DOHH2 (cell line): ENCODE results near the gene SYNRG.
A peak's percentile ranks its signal among the peaks of the same experiment; 100 is the strongest.

Experiments used
- H3F3A ChIP-seq: fragments of 200-600 bp; sonication (generic), shearing (Covaris generic); 2 replicates; pipeline ENCODE4 v1.6.0; 2016; ENCODE audit warnings: antibody characterized with exemption, mild to moderate bottlenecking; ENCODE audit not compliant: control insufficient read depth, insufficient read depth
- H3K27ac ChIP-seq: fragments of 200-600 bp; sonication (generic); 2 replicates; pipeline ENCODE4 v1.5.1; 2014; ENCODE audit warnings: low read depth, mild to moderate bottlenecking, low read length, moderate library complexity
- H3K27me3 ChIP-seq: fragments of 200-600 bp; sonication (generic); 2 replicates; pipeline ENCODE4 v1.6.1; 2014; ENCODE audit warnings: mild to moderate bottlenecking, low read length, mixed read lengths; ENCODE audit not compliant: control insufficient read depth
- H3K36me3 ChIP-seq: fragments of 200-600 bp; sonication (generic); 2 replicates; pipeline ENCODE4 v1.6.1; 2014; ENCODE audit warnings: mild to moderate bottlenecking, low read length, moderate library complexity, mixed read lengths; ENCODE audit not compliant: control insufficient read depth
- H3K4me1 ChIP-seq: fragments of 200-600 bp; sonication (generic); 2 replicates; pipeline ENCODE4 v1.6.1; 2014; ENCODE audit warnings: mild to moderate bottlenecking, low read length, mixed read lengths; ENCODE audit not compliant: control insufficient read depth
- H3K4me2 ChIP-seq: fragments of 200-600 bp; sonication (generic); 2 replicates; pipeline ENCODE4 v1.6.0; 2014; ENCODE audit warnings: mild to moderate bottlenecking, low read length, moderate library complexity
- H3K4me3 ChIP-seq: fragments of 200-600 bp; sonication (generic); 2 replicates; pipeline ENCODE4 v1.5.1; 2014; ENCODE audit warnings: mild to moderate bottlenecking, low read length, mixed read lengths
- H3K79me2 ChIP-seq: fragments of 200-600 bp; sonication (generic); 2 replicates; pipeline ENCODE4 v1.6.1; 2014; ENCODE audit warnings: mild to moderate bottlenecking, low read length, mixed read lengths; ENCODE audit not compliant: control insufficient read depth
- H3K9me2 ChIP-seq: fragments of 200-600 bp; sonication (generic); replicated peaks from 2 replicates; pipeline ENCODE4 v1.6.1; 2014; ENCODE audit warnings: mild to moderate bottlenecking, low read length, mixed read lengths; ENCODE audit not compliant: control insufficient read depth
- H3K9me3 ChIP-seq: fragments of 200-600 bp; sonication (generic); 2 replicates; pipeline ENCODE4 v1.6.1; 2014; ENCODE audit warnings: antibody characterized with exemption, low read length, mixed read lengths; ENCODE audit not compliant: control insufficient read depth, insufficient read depth
- H4K20me1 ChIP-seq: fragments of 200-600 bp; sonication (generic); 2 replicates; pipeline ENCODE4 v1.6.0; 2014; ENCODE audit warnings: low read depth, mild to moderate bottlenecking, antibody characterized with exemption, low read length, moderate library complexity; ENCODE audit not compliant: control insufficient read depth, insufficient read depth
- EZH2phosphoT487 ChIP-seq: fragments of 200-600 bp; sonication (generic); IDR thresholded peaks from 2 replicates; pipeline ENCODE4 v1.6.1; 2017; ENCODE audit warnings: borderline replicate concordance, mild to moderate bottlenecking, antibody characterized with exemption, low read length, moderate library complexity, mixed read lengths
- TF ChIP-seq, protein P1 (sequence below): fragments of 200-600 bp; sonication (generic); IDR thresholded peaks from one replicate; pipeline ENCODE4 v1.5.1; 2014; ENCODE audit warnings: antibody characterized with exemption, mild to moderate bottlenecking, low read depth, low read length; ENCODE audit not compliant: poor library complexity, severe bottlenecking

SYNRG gene

GRCh38 chr17:37506678-37507077 lies 102.5 kb downstream of the SYNRG start:
- H3K27me3 ChIP-seq = no peaks in the 10 kb centered on the region
- H3K4me3 ChIP-seq = no peak overlapping the region
- H4K20me1 ChIP-seq = no peaks in the 10 kb centered on the region; the same call in 1 of the 2 replicates
- H3K4me1 ChIP-seq = no peaks in the 10 kb centered on the region
- no peaks in the 10 kb centered on the region for H3K9me2 ChIP-seq
- no peaks in the 10 kb centered on the region for H3F3A ChIP-seq
- H3K9me3 ChIP-seq = no peaks in the 10 kb centered on the region
- peaks cover 30% of the 10 kb centered on the region for H3K79me2 ChIP-seq
- H3K4me2 ChIP-seq = no peak overlapping the region
- no peaks in the 10 kb centered on the region for H3K36me3 ChIP-seq
- TF ChIP-seq EZH2phosphoT487 = no peak
- TF ChIP-seq, protein P1, sequence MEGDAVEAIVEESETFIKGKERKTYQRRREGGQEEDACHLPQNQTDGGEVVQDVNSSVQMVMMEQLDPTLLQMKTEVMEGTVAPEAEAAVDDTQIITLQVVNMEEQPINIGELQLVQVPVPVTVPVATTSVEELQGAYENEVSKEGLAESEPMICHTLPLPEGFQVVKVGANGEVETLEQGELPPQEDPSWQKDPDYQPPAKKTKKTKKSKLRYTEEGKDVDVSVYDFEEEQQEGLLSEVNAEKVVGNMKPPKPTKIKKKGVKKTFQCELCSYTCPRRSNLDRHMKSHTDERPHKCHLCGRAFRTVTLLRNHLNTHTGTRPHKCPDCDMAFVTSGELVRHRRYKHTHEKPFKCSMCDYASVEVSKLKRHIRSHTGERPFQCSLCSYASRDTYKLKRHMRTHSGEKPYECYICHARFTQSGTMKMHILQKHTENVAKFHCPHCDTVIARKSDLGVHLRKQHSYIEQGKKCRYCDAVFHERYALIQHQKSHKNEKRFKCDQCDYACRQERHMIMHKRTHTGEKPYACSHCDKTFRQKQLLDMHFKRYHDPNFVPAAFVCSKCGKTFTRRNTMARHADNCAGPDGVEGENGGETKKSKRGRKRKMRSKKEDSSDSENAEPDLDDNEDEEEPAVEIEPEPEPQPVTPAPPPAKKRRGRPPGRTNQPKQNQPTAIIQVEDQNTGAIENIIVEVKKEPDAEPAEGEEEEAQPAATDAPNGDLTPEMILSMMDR = peak; percentile 25
- no peak overlapping the region for H3K27ac ChIP-seq

DNA sequence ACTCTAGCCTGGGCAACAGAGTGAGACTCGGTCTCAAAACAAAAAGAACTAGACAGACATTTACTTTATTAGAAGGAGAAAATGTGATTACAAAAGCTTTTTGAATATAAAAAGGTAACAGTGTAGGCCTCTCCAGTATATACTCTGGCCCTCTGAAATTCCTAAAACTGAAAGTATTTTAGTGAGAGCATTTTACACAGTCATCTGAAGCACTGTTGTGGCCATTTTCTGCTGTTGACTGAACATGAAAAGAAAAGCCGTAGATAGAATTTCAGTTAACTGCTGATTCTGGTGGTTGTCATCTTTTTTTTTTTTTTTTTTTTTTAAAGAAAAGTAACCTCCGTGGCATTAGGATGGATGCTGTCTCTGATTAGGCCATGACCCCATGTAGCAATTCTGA lies 103.9 kb downstream of the SYNRG start:
- no peaks in the 10 kb centered on the region for H3K36me3 ChIP-seq
- H3K27me3 ChIP-seq = no peaks in the 10 kb centered on the region
- no peaks in the 10 kb centered on the region for H3K9me3 ChIP-seq
- H3F3A ChIP-seq = no peaks in the 10 kb centered on the region
- no peak overlapping the region for H3K27ac ChIP-seq
- H3K79me2 ChIP-seq = peaks cover 37% of the 10 kb centered on the region
- no peaks in the 10 kb centered on the region for H3K4me1 ChIP-seq
- no peaks in the 10 kb centered on the region for H3K9me2 ChIP-seq
- no peak overlapping the region for H3K4me2 ChIP-seq
- no peaks in the 10 kb centered on the region; the same call in 1 of the 2 replicates for H4K20me1 ChIP-seq
- TF ChIP-seq EZH2phosphoT487 = no peak
- TF ChIP-seq, protein P1 = no peak
- no peak overlapping the region for H3K4me3 ChIP-seq

DNA sequence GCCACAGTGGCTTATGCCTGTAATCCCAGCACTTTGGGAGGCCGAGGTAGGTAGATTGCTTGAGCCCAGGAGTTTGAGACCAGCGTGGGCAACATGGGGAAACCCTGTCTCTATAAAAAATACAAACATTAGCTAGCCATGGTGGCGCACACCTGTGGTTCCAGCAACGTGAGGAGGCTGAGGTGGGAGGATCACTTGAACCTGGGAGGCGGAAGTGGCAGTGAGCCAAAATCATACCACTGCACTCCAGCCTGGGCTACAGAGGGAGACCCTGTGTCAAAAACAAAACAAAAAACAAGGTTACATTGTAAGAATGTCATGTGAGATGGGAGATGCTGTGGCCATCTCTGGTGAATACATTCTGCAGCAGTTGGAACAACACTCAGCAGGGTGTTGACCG lies 106.1 kb downstream of the SYNRG start:
- Histone ChIP-seq H3K9me3 (no peaks in the 10 kb centered on the region), H3K27ac (no peak overlapping the region), H3K4me2 (no peak overlapping the region), H3K27me3 (no peaks in the 10 kb centered on the region), H3K4me1 (no peaks in the 10 kb centered on the region), H3K9me2 (no peaks in the 10 kb centered on the region), H4K20me1 (no peaks in the 10 kb centered on the region; the same call in 1 of the 2 replicates), H3K36me3 (no peaks in the 10 kb centered on the region), H3K79me2 (peaks cover 43% of the 10 kb centered on the region), H3K4me3 (no peak overlapping the region), H3F3A (no peaks in the 10 kb centered on the region)
- TF ChIP-seq, protein P1 = no peak
- TF ChIP-seq EZH2phosphoT487 = no peak
